GM18909 (cell line): ENCODE results near the gene PTN.

ENCODE experiments used
- ATAC-seq: cut with Tn5 transposase; IDR thresholded peaks from one replicate; pipeline ENCODE4 v1.9.1; 2021; ENCODE audit warnings: mild to moderate bottlenecking; ENCODE audit not compliant: unreplicated experiment, poor library complexity

Gene PTN

GRCh38 chr7:137325927-137326326 lies 17.6 kb downstream of the PTN start:
- no peak for ATAC-seq

GRCh38 chr7:137324796-137325696 lies 18.5 kb downstream of the PTN start:
- ATAC-seq, result no peak

- no peak for ATAC-seq
Observed at GRCh38 chr7:137316648-137317353, 26.7 kb downstream of the PTN start.

GRCh38 chr7:137313201-137313600 lies 30.3 kb downstream of the PTN start:
- no peak for ATAC-seq

- no peak for ATAC-seq
Observed at GRCh38 chr7:137306748-137307147, 36.8 kb downstream of the PTN start.

- no peak for ATAC-seq
Observed at GRCh38 chr7:137305901-137306621, 37.5 kb downstream of the PTN start.

GRCh38 chr7:137304624-137305235 lies 38.8 kb downstream of the PTN start:
- no peak for ATAC-seq

- no peak for ATAC-seq
Observed at GRCh38 chr7:137304165-137304564, 39.4 kb downstream of the PTN start.

- no peak for ATAC-seq
Observed at GRCh38 chr7:137302081-137302480, 41.5 kb downstream of the PTN start.

- no peak for ATAC-seq
Observed at GRCh38 chr7:137298464-137298794, 45.1 kb downstream of the PTN start.

GRCh38 chr7:137297551-137298463 lies 45.7 kb downstream of the PTN start:
- no peak for ATAC-seq

- no peak for ATAC-seq
Observed at GRCh38 chr7:137296576-137296975, 47.0 kb downstream of the PTN start.

GRCh38 chr7:137295739-137296324 lies 47.7 kb downstream of the PTN start:
- no peak for ATAC-seq

GRCh38 chr7:137289101-137289500 lies 54.4 kb downstream of the PTN start:
- no peak for ATAC-seq

GRCh38 chr7:137287651-137288258 lies 55.8 kb downstream of the PTN start:
- no peak for ATAC-seq

GRCh38 chr7:137283153-137283552 lies 60.4 kb downstream of the PTN start:
- no peak for ATAC-seq

- no peak for ATAC-seq
Observed at GRCh38 chr7:137282043-137282442, 61.5 kb downstream of the PTN start.

- ATAC-seq, result no peak
Observed at GRCh38 chr7:137276189-137276588, 67.3 kb downstream of the PTN start.

- no peak for ATAC-seq
Observed at GRCh38 chr7:137272249-137272648, 71.3 kb downstream of the PTN start.
